NCI-H2029 (cell line): ENCODE data around the gene ITGA3.
"Not testable (repeated sequence)": the region's sequence is repeated elsewhere in the genome, so short reads cannot be mapped to it uniquely, and the experiment has no call there.

Experiments
- DNase-seq: peaks from one replicate; lab custom pipeline; 2025; lab: John Stamatoyannopoulos, UW

The ITGA3 gene

GRCh38 chr17:50035421-50035879 lies 20.5 kb upstream of the ITGA3 start:
- no peak for DNase-seq

GRCh38 chr17:50035945-50036344 lies 20.0 kb upstream of the ITGA3 start:
- DNase-seq = no peak

- peak; percentile 61 for DNase-seq
Observed at GRCh38 chr17:50036455-50037261, 19.3 kb upstream of the ITGA3 start.

GRCh38 chr17:50037321-50038107 lies 18.4 kb upstream of the ITGA3 start:
- DNase-seq = no peak

- DNase-seq = no peak
Observed at GRCh38 chr17:50039058-50039457, 16.9 kb upstream of the ITGA3 start.

- DNase-seq = not testable (repeated sequence)
Observed at GRCh38 chr17:50040496-50040895, 15.4 kb upstream of the ITGA3 start.

- no peak for DNase-seq
Observed at GRCh38 chr17:50042211-50042610, 13.7 kb upstream of the ITGA3 start.

GRCh38 chr17:50043290-50044148 lies 12.4 kb upstream of the ITGA3 start:
- DNase-seq = no peak

- DNase-seq = no peak
Observed at GRCh38 chr17:50044483-50044882, 11.4 kb upstream of the ITGA3 start.

GRCh38 chr17:50045154-50045553 lies 10.8 kb upstream of the ITGA3 start:
- no peak for DNase-seq

- DNase-seq = no peak
Observed at GRCh38 chr17:50046179-50046578, 9.7 kb upstream of the ITGA3 start.

- no peak for DNase-seq
Observed at GRCh38 chr17:50046667-50047066, 9.2 kb upstream of the ITGA3 start.

- DNase-seq = no peak
Observed at GRCh38 chr17:50047083-50047482, 8.8 kb upstream of the ITGA3 start.

- no peak for DNase-seq
Observed at GRCh38 chr17:50047488-50048126, 8.3 kb upstream of the ITGA3 start.

- no peak for DNase-seq
Observed at GRCh38 chr17:50048146-50048720, 7.7 kb upstream of the ITGA3 start.

GRCh38 chr17:50048988-50049387 lies 6.9 kb upstream of the ITGA3 start:
- no peak for DNase-seq

GRCh38 chr17:50049636-50050035 lies 6.3 kb upstream of the ITGA3 start:
- DNase-seq = no peak

- DNase-seq = no peak
Observed at GRCh38 chr17:50050431-50051032, 5.4 kb upstream of the ITGA3 start.

- no peak for DNase-seq
Observed at GRCh38 chr17:50051082-50051576, 4.8 kb upstream of the ITGA3 start.

- no peak for DNase-seq
Observed at GRCh38 chr17:50051606-50052005, 4.3 kb upstream of the ITGA3 start.
